IMR-90 (cell line): ENCODE data around the gene KLHL29. TPM values are rescaled to one million over a fixed set of nuclear protein-coding genes. Genes with fewer than 3 reads are reported as not detected.

Source experiments
- ATAC-seq: fragments of 200-7000 bp; cut with Tn5 transposase; 2 replicates; pipeline ENCODE4 v1.9.1; 2020; ENCODE audit warnings: low read depth, mild to moderate bottlenecking, moderate library complexity
- BruUV-seq: library from RNA; stranded (reverse); fragments of 400-500 nt; replicated peaks from 2 replicates; lab custom pipeline; 2021; lab: Mats Ljungman, UMichigan
- CTCF ChIA-PET: fragments of 300-600 bp; formaldehyde crosslinking; extraction: SDS; loops from one replicate; lab custom pipeline; 2021; ENCODE audit warnings: antibody characterized with exemption; lab: Yijun Ruan, JAX
- POLR2A ChIA-PET: fragments of 300-600 bp; sonication (Branson Sonifier 250); formaldehyde crosslinking; loops from one replicate; lab custom pipeline; 2022; ENCODE audit warnings: antibody characterized with exemption; ENCODE audit not compliant: unreplicated experiment; lab: Charles Lee
- DNase-seq: peaks from one replicate; pipeline ENCODE4 v3.0.0; 2013
- H2AFZ ChIP-seq: replicated peaks from 2 replicates; pipeline ENCODE3; 2013; ENCODE audit warnings: low read length, mild to moderate bottlenecking; ENCODE audit not compliant: poor library complexity
- H2AK5ac ChIP-seq: 2 replicates; pipeline ENCODE4 v1.6.1; 2013; ENCODE audit warnings: low read depth, low read length, inconsistent platforms
- H2AK9ac ChIP-seq: replicated peaks from 2 replicates; pipeline ENCODE3; 2013; ENCODE audit warnings: mild to moderate bottlenecking, low read depth, low read length, moderate library complexity; ENCODE audit not compliant: poor library complexity
- H2BK120ac ChIP-seq: 2 replicates; pipeline ENCODE4 v1.6.1; 2013; ENCODE audit warnings: low read depth, low read length, inconsistent platforms
- H2BK15ac ChIP-seq: 3 replicates; pipeline ENCODE4 v1.6.1; 2013; ENCODE audit warnings: low read depth, low read length, inconsistent platforms
- H2BK20ac ChIP-seq: 2 replicates; pipeline ENCODE4 v1.6.1; 2013; ENCODE audit warnings: low read depth, mild to moderate bottlenecking, inconsistent platforms, low read length, moderate library complexity
- H2BK5ac ChIP-seq: 2 replicates; pipeline ENCODE4 v1.6.1; 2013; ENCODE audit warnings: mild to moderate bottlenecking, low read depth, low read length, inconsistent platforms; ENCODE audit not compliant: poor library complexity, severe bottlenecking
- H3K14ac ChIP-seq: replicated peaks from 2 replicates; pipeline ENCODE4 v1.6.1; 2013; ENCODE audit warnings: low read depth, low read length, inconsistent platforms
- H3K18ac ChIP-seq: 2 replicates; pipeline ENCODE4 v1.6.1; 2013; ENCODE audit warnings: low read depth, low read length, control low read depth
- H3K23ac ChIP-seq: 2 replicates; pipeline ENCODE4 v1.6.1; 2013; ENCODE audit warnings: low read depth, low read length, inconsistent platforms
- H3K27ac ChIP-seq: 2 replicates; pipeline ENCODE4 v1.5.1; 2013; ENCODE audit warnings: mild to moderate bottlenecking, control low read depth, low read length; ENCODE audit not compliant: insufficient read depth
- H3K27me3 ChIP-seq: 2 replicates; pipeline ENCODE4 v1.6.1; 2013; ENCODE audit warnings: low read length; ENCODE audit not compliant: control insufficient read depth, insufficient read depth
- H3K36me3 ChIP-seq: 2 replicates; pipeline ENCODE4 v1.6.1; 2013; ENCODE audit warnings: low read length, mixed read lengths; ENCODE audit not compliant: control insufficient read depth, insufficient read depth
- H3K4ac ChIP-seq: 2 replicates; pipeline ENCODE4 v1.6.1; 2013; ENCODE audit warnings: low read depth, low read length, inconsistent platforms
- H3K4me1 ChIP-seq: 2 replicates; pipeline ENCODE4 v1.6.1; 2013; ENCODE audit warnings: low read length, mixed read lengths; ENCODE audit not compliant: control insufficient read depth, insufficient read depth
- H3K4me2 ChIP-seq: 2 replicates; pipeline ENCODE4 v1.6.1; 2013; ENCODE audit warnings: low read depth, mild to moderate bottlenecking, control low read depth, low read length, moderate library complexity
- H3K4me3 ChIP-seq: 2 replicates; pipeline ENCODE4 v1.5.1; 2013; ENCODE audit warnings: low read depth, mild to moderate bottlenecking, control low read depth, low read length, moderate library complexity; ENCODE audit not compliant: insufficient read depth
- H3K56ac ChIP-seq: 2 replicates; pipeline ENCODE4 v1.6.1; 2013; ENCODE audit warnings: low read length, inconsistent platforms; ENCODE audit not compliant: insufficient read depth; ENCODE audit errors: extremely low read depth
- H3K79me1 ChIP-seq, 2 experiments: 2 replicates each; pipeline ENCODE4 v1.6.1; 2013; ENCODE audit warnings: low read length in 2 of 2, inconsistent platforms in 1 of 2, low read depth in 1 of 2
- H3K9ac ChIP-seq: 2 replicates; pipeline ENCODE4 v1.6.1; 2013; ENCODE audit warnings: low read depth, low read length, control low read depth
- H3K9me1 ChIP-seq: 2 replicates; pipeline ENCODE4 v1.6.1; 2013; ENCODE audit warnings: low read length, inconsistent platforms; ENCODE audit not compliant: insufficient read depth
- H3K9me3 ChIP-seq: 2 replicates; pipeline ENCODE4 v1.6.1; 2013; ENCODE audit warnings: low read length; ENCODE audit not compliant: control insufficient read depth, insufficient read depth
- H4K20me1 ChIP-seq: 2 replicates; pipeline ENCODE4 v1.6.1; 2013; ENCODE audit warnings: low read length, inconsistent platforms; ENCODE audit not compliant: insufficient read depth
- H4K5ac ChIP-seq: 2 replicates; pipeline ENCODE4 v1.6.1; 2013; ENCODE audit warnings: mild to moderate bottlenecking, low read depth, low read length, control low read depth
- H4K8ac ChIP-seq, 2 experiments: 2 replicates each; pipeline ENCODE4 v1.6.1; 2013; ENCODE audit warnings: low read depth in 2 of 2, low read length in 2 of 2, control low read depth in 1 of 2, inconsistent platforms in 1 of 2
- H4K91ac ChIP-seq: 2 replicates; pipeline ENCODE4 v1.6.1; 2013; ENCODE audit warnings: low read depth, low read length, inconsistent platforms; ENCODE audit not compliant: insufficient read depth
- BHLHE40 ChIP-seq: fragments of 150-350 bp; IDR thresholded peaks from 2 replicates; pipeline ENCODE4 v1.6.1; 2016; ENCODE audit warnings: mild to moderate bottlenecking, low read depth, low read length
- CEBPB ChIP-seq: IDR thresholded peaks from 2 replicates; pipeline ENCODE4 v1.6.1; 2012; ENCODE audit warnings: low read depth, low read length, improper control_type of control experiment
- CHD1 ChIP-seq: IDR thresholded peaks from 2 replicates; pipeline ENCODE4 v1.6.1; 2012; ENCODE audit warnings: low read depth, low read length, improper control_type of control experiment
- FOS ChIP-seq: fragments of 150-350 bp; IDR thresholded peaks from 2 replicates; pipeline ENCODE4 v1.6.1; 2016; ENCODE audit warnings: low read depth, low read length
- MAFK ChIP-seq: IDR thresholded peaks from 2 replicates; pipeline ENCODE4 v1.6.1; 2012; ENCODE audit warnings: low read depth, low read length, improper control_type of control experiment
- MAZ ChIP-seq: IDR thresholded peaks from 2 replicates; pipeline ENCODE4 v1.6.1; 2012; ENCODE audit warnings: low read depth, mild to moderate bottlenecking, low read length, improper control_type of control experiment, moderate library complexity, borderline replicate concordance
- MXI1 ChIP-seq: IDR thresholded peaks from 2 replicates; pipeline ENCODE4 v1.6.1; 2012; ENCODE audit warnings: low read depth, mild to moderate bottlenecking, low read length, moderate library complexity, borderline replicate concordance
- NFE2L2 ChIP-seq: fragments of 150-350 bp; IDR thresholded peaks from 2 replicates; pipeline ENCODE4 v1.6.1; 2016; ENCODE audit warnings: low read depth, mild to moderate bottlenecking, low read length
- POLR2A ChIP-seq: IDR thresholded peaks from 2 replicates; pipeline ENCODE4 v1.6.1; 2012; ENCODE audit warnings: mild to moderate bottlenecking, low read depth, low read length
- RAD21 ChIP-seq: IDR thresholded peaks from 2 replicates; pipeline ENCODE4 v1.6.1; 2012; ENCODE audit warnings: low read length, improper control_type of control experiment
- RCOR1 ChIP-seq: IDR thresholded peaks from 2 replicates; pipeline ENCODE4 v1.6.1; 2012; ENCODE audit warnings: mild to moderate bottlenecking, low read length, improper control_type of control experiment; ENCODE audit not compliant: insufficient replicate concordance
- RFX5 ChIP-seq: IDR thresholded peaks from 2 replicates; pipeline ENCODE4 v1.8.0; 2012; ENCODE audit warnings: low read depth, mild to moderate bottlenecking, low read length, moderate library complexity
- SMC3 ChIP-seq: fragments of 150-350 bp; IDR thresholded peaks from 2 replicates; pipeline ENCODE4 v1.6.1; 2016; ENCODE audit warnings: low read depth, mild to moderate bottlenecking, antibody characterized with exemption, low read length, moderate library complexity
- WGBS, 2 experiments: methylation state at CpG; one replicate each; pipeline versions ENCODE4 v1.1.5 to v1.1.7; 2013; ENCODE audit warnings: missing lambda C conversion rate in 2 of 2; ENCODE audit not compliant: insufficient read length in 1 of 2; ENCODE audit errors: extremely low coverage in 2 of 2; 5-methylcytosine and 5-hydroxymethylcytosine counted together
- dilution Hi-C: fragments of 300-500 bp; cut with HindIII; formaldehyde crosslinking; loops from one replicate; pipeline ENCODE4 v1.14.3; 2018; ENCODE audit warnings: low sequenced_read_pairs; ENCODE audit not compliant: unreplicated experiment
- in situ Hi-C: fragments of 300-500 bp; cut with MboI; formaldehyde crosslinking; loops from 3 replicates; pipeline ENCODE4 v1.14.3; 2019; ENCODE audit warnings: low sequenced_read_pairs, inconsistent platforms, mixed read lengths
- intact Hi-C: fragments of 100-400 bp; cut with micrococcal nuclease; formaldehyde crosslinking; loops from 2 replicates; pipeline ENCODE4 v1.10.0; 2022
- polyA plus RNA-seq, 3 experiments: library from polyadenylated mRNA; depleted of rRNA; stranded (reverse); fragments of >200 nt; gene quantifications; 2 replicates each; pipeline ENCODE4 v1.2.3, GENCODE V29; 2012; ENCODE audit warnings: low replicate concordance in 1 of 3
- total RNA-seq: library from RNA; depleted of rRNA; stranded (reverse); fragments of >200 nt; gene quantifications from 2 replicates; pipeline ENCODE4 v1.2.3, GENCODE V29; 2012
- TF ChIP-seq, protein P1 (sequence below): fragments of 150-350 bp; IDR thresholded peaks from 2 replicates; pipeline ENCODE4 v1.6.1; 2017; ENCODE audit warnings: mild to moderate bottlenecking, antibody characterized with exemption, low read length, low read depth
- TF ChIP-seq, protein P2 (sequence below): fragments of 150-350 bp; IDR thresholded peaks from 2 replicates; pipeline ENCODE4 v1.6.1; 2016; ENCODE audit warnings: low read depth, mild to moderate bottlenecking, low read length, moderate library complexity, borderline replicate concordance
- TF ChIP-seq, protein P3 (sequence below): conservative IDR thresholded peaks from 2 replicates; pipeline ENCODE4 v1.5.1; 2012; ENCODE audit warnings: mild to moderate bottlenecking, low read depth, low read length, improper control_type of control experiment

Gene KLHL29
- total and polyA plus RNA-seq, 2 of the 4 experiments (the other 2 are of a cell fraction), result 2.0 to 8.0 TPM

DNA sequence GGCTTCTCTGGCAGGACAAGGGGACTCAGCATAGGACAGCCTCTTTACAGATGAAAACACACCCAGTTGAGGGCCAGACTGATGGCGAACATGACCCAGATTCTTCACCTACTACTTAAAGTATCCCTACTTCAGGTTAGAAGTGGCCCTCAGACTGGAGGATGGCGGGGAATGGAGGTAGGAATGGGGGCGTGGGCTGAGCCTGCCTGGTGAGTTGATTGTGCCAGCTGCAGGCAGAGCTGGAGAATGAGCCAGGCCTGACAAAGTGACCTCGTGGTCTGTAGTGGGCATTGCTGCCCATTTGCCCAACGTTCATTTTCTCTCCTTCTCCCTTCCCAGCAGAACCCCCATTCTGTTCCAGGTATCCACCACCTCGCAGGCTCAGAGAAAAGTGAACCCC lies 186.1 kb downstream of the KLHL29 start:
- ChIA-PET POLR2A (no interaction called here), CTCF (no interaction called here)
- no peak for DNase-seq
- WGBS, 2 experiments, result no CpG with 5 or more reads among the region's 6 CpGs
- Histone ChIP-seq H3K4me2 (no peak overlapping the region), H4K8ac (no peak overlapping the region), H3K9me3 (no peaks in the 10 kb centered on the region), H2BK20ac (no peak overlapping the region), H3K27ac (no peak overlapping the region), H3K18ac (no peak overlapping the region), H4K20me1 (no peaks in the 10 kb centered on the region; the same call in 1 of the 2 replicates), H3K79me1 (0 out of 4 replicates have a peak, but pooled peaks cover 0 to 8% of the 10 kb centered on the region in 2 experiments), H2BK15ac (no peak overlapping the region), H3K27me3 (no peaks in the 10 kb centered on the region), H2AK5ac (no peak overlapping the region), H3K56ac (no peak overlapping the region), H2AFZ (no peak overlapping the region), H3K23ac (no peak overlapping the region), H3K4ac (no peak overlapping the region), H4K5ac (no peak overlapping the region), H3K9me1 (peaks cover 12% of the 10 kb centered on the region), H3K4me3 (no peak overlapping the region), H3K9ac (no peak overlapping the region), H3K36me3 (no peaks in the 10 kb centered on the region; the same call in 1 of the 2 replicates), H4K91ac (no peak overlapping the region), H2AK9ac (no peak overlapping the region), H2BK120ac (no peak overlapping the region), H2BK5ac (no peak overlapping the region), H3K14ac (no peak overlapping the region), H3K4me1 (peaks cover 4% of the 10 kb centered on the region; the same call in 1 of the 2 replicates)
- intact Hi-C loops, result no loop called here
- no TSS peak for BruUV-seq
- dilution Hi-C loops, result no loop called here
- TF ChIP-seq RCOR1 (no peak), MAZ (no peak), SMC3 (no peak), MXI1 (no peak), RFX5 (no peak), POLR2A (no peak), CHD1 (no peak), NFE2L2 (no peak), FOS (no peak), RAD21 (no peak), MAFK (no peak), CEBPB (no peak), BHLHE40 (no peak)
- TF ChIP-seq, protein P1, sequence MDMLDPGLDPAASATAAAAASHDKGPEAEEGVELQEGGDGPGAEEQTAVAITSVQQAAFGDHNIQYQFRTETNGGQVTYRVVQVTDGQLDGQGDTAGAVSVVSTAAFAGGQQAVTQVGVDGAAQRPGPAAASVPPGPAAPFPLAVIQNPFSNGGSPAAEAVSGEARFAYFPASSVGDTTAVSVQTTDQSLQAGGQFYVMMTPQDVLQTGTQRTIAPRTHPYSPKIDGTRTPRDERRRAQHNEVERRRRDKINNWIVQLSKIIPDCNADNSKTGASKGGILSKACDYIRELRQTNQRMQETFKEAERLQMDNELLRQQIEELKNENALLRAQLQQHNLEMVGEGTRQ, result no peak
- TF ChIP-seq, protein P2, sequence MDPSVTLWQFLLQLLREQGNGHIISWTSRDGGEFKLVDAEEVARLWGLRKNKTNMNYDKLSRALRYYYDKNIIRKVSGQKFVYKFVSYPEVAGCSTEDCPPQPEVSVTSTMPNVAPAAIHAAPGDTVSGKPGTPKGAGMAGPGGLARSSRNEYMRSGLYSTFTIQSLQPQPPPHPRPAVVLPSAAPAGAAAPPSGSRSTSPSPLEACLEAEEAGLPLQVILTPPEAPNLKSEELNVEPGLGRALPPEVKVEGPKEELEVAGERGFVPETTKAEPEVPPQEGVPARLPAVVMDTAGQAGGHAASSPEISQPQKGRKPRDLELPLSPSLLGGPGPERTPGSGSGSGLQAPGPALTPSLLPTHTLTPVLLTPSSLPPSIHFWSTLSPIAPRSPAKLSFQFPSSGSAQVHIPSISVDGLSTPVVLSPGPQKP, result no peak
- TF ChIP-seq, protein P3, sequence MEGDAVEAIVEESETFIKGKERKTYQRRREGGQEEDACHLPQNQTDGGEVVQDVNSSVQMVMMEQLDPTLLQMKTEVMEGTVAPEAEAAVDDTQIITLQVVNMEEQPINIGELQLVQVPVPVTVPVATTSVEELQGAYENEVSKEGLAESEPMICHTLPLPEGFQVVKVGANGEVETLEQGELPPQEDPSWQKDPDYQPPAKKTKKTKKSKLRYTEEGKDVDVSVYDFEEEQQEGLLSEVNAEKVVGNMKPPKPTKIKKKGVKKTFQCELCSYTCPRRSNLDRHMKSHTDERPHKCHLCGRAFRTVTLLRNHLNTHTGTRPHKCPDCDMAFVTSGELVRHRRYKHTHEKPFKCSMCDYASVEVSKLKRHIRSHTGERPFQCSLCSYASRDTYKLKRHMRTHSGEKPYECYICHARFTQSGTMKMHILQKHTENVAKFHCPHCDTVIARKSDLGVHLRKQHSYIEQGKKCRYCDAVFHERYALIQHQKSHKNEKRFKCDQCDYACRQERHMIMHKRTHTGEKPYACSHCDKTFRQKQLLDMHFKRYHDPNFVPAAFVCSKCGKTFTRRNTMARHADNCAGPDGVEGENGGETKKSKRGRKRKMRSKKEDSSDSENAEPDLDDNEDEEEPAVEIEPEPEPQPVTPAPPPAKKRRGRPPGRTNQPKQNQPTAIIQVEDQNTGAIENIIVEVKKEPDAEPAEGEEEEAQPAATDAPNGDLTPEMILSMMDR, result no peak
- ATAC-seq, result no peak
- in situ Hi-C loops, result no loop called here
